HL-60/S4 (cell line): ENCODE measurements around the gene SNRPB2.

Experiments
- in situ Hi-C: fragments of 300-500 bp; cut with MboI; formaldehyde crosslinking; loops from 2 replicates; pipeline ENCODE4 v1.14.3; 2022; ENCODE audit warnings: low sequenced_read_pairs

Gene SNRPB2

GRCh38 chr20:16729080-16729479, 746 bp upstream of the SNRPB2 start:
- in situ Hi-C loops: no loop called here

DNA sequence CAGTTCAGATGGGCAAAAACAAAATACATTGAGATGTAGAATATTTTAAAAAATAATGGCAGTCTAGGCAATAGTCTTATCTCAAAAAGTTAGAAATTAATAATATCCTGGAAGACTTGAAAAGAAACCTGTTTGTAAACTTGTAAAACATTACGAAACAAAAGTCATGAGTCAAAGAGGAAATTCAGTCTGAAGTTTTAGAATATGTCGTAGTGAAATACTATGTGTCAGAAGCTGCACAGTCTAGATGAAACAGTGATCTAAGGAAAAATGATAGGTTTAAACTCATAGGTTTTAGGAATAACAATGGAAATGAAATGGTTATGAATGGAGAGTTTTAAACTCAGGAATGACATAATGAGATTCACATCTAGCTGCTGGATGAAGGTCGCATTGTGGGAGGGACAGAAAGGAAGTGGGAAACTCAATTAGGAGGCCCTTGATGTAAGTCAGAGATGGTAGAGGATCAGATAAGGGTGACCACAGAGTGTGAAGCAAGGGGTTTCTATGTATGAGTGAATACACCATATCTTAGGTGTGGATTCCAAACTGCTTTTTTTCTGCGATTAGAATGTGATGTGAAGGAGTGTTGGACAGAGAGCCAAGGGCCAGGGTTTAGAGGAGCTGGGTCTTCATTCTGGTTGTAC, 2.8 kb downstream of the SNRPB2 start:
- in situ Hi-C loops: no loop called here

GRCh38 chr20:16740365-16741072, 10.7 kb downstream of the SNRPB2 start:
- in situ Hi-C loops: no loop called here

DNA sequence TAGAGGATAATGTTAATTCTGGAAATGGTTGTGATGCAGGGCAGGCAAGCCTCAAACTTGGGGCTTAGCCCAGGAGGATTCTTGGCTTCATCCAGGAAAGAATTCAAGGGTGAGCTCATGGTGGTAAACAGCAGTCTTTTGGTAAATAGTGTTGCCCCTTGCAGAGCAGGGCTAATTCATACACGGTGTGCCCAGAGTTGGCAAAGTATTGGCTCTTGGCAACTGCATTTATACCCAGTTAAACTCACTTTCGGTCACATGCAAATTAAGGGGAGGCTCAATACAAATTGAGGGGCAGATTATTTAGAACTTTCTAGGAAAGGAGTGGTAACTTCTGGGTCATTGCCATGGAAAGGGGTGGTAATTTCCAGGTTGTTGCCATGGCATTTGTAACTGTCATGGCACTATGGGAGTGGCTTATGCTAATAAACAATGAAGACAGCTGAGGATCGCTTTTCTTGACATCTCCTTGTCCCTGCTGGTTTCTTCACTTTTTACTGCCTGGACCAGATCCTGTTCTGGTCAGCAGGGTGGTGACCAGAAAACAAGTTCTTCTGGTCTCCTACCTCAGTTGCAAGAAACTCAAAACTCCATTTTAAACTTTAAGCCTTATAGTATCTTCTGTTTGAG, 14.5 kb downstream of the SNRPB2 start:
- in situ Hi-C loops: no loop called here

- in situ Hi-C loops: no loop called here
These were observed 15.4 kb downstream of the SNRPB2 start for GRCh38 chr20:16745204-16745603.

GRCh38 chr20:16747291-16747811, 17.5 kb downstream of the SNRPB2 start:
- in situ Hi-C loops: no loop called here

DNA sequence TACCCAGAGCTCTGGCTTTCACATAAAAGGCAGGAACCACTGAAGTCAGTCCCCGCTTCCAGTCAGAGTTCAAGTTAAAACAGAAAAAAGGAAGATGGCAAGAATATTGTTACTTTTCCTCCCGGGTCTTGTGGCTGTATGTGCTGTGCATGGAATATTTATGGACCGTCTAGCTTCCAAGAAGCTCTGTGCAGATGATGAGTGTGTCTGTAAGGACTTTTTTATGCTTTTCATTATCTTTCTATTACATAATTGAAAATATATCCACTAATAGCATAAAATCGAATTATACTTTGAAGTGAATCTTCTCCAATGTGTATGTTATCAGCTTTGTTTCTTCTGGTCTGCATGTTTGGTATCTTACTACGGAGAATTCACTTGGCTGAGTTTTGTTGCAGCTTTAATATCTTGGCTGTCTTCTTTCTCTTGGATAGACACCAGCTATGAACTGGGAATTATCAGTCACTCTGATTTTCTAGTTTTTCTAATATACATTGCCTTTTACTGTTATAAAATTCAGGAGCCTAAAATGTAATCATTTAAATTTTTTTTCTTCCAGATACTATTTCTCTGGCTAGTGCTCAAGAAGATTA, 18.6 kb downstream of the SNRPB2 start, which contains the start of gene OTOR:
TSS of gene OTOR (plus strand) at position 51 of the 593 bp plus-strand sequence. CDS start at position 95, 44 bp downstream.
- in situ Hi-C loops: no loop called here

DNA sequence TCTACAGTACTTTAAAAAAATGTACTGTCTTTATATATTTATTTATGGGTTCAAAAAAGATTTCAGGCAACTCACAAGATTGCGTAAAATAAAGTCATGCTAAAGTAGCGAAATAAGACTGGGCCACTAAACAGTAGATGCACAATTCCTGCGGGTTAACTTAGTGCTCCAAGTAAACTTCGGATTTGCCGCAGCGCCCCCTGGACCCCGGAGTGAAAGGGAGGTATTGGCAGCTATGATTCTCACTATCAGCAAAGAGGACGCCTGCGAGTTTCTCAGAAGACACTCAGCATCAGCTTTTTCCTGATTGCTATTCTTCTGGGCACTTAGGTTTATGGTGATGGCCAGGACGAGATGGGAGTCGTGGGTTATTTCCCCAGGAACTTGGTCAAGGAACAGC, 19.7 kb downstream of the SNRPB2 start:
- in situ Hi-C loops: no loop called here

- in situ Hi-C loops: no loop called here
These were observed 22.3 kb downstream of the SNRPB2 start for GRCh38 chr20:16752082-16752481.

- in situ Hi-C loops: no loop called here
These were observed 23.1 kb downstream of the SNRPB2 start for GRCh38 chr20:16752901-16753300.

GRCh38 chr20:16758454-16759180, 28.8 kb downstream of the SNRPB2 start:
- in situ Hi-C loops: no loop called here

DNA sequence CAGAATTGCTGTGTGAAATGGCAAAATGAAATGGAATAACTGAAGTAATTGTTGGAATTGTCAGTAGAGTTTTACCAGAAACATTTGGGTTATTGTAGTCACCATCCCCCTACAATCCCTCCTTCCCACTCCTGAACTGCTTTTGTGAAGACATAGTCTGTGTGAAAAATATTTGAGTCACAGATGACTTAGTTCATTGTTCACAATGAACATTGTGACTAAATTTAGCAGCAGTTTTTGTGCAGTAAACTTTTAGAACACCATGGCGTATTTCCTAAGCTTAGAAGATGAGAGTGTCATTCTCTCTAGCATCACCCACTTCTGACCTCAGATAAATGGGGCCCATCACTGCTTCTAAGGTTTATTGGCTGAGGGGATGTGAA, 29.3 kb downstream of the SNRPB2 start:
- in situ Hi-C loops: no loop called here

DNA sequence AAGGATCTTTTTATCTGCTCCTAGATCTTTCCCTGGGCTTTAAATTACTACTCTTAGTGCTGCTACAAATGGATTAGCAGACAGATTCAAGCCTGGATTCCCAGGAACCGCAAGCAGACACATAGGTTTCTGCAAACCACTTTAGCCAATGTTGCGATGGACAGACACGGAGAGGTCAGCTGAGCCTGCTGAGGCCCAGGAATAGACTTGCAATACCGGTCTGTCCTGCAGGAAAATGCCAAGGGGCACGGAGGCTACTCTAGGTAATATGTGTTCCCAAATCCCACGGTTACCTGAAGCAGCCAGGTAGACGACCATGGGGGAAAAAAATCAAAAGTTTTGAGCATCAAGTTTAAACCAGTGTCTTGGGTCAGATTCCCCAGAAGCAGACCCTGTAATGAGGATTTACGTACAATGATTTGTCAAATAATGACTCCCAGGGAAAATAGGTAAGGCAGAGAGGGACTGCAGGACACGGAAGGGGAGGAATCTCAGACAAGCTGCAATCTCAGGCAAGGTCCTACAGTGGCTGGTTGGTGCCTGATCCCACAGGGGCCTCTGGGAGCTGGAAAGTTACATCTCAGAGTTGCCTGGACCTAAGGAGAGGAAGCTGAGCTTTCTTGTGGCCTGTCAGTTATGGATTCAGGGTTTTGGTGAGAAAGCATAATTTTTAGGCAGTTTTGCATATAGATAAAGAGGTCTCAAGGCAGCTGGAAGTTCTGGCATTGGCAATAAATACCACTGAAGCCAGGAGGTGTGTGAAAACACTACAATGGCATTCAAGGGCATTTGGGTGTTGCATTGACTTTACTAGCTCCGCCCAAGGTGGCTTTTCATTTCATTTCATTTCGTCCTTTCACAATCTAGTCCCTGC, 30.8 kb downstream of the SNRPB2 start:
- in situ Hi-C loops: no loop called here

DNA sequence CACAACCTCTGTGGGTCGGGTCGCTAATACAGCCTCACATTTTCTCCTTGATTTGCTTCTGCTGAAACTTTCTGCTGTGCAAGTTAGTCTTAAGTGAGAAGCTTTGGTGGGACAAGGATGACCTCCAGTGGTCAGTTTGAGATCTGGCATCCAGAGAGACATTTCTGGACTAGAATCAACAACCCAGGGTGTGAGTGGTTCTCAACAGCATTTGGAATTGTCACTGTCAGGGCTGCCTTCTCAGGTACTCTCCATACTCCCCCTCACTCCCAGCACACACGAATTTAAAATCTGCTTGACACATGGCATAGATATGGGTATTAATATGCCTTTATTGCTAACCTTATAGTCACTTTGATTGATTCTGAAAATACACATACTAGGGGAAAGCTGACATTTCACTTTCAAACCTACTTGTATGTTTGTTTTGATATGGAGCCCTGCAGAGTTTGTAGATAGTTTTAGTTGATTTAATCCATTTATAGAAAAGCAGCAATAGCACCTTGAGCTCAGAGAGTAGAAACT, 31.5 kb downstream of the SNRPB2 start:
- in situ Hi-C loops: no loop called here

- in situ Hi-C loops: no loop called here
These were observed 34.7 kb downstream of the SNRPB2 start for GRCh38 chr20:16764560-16764959.

- in situ Hi-C loops: no loop called here
These were observed 41.4 kb downstream of the SNRPB2 start for GRCh38 chr20:16771213-16771612.

DNA sequence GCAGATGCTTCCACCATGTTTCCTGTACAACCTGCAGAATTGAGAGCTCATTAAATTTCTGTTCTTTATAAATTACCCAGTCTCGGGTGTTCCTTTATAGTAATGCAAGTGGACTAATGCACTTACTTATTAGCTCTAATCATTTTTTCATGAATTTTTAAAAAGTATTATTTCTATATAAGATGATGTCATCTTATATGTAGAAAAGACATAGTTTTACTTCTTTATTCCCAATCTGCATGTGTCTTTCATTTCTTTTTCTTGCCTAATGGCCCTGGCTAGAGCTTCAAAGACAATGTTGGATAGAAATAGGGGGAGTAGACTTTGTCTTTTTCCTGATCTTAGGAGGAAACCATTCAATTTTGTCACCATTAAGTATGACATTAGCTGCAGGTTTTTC, 46.1 kb downstream of the SNRPB2 start:
- in situ Hi-C loops: no loop called here

DNA sequence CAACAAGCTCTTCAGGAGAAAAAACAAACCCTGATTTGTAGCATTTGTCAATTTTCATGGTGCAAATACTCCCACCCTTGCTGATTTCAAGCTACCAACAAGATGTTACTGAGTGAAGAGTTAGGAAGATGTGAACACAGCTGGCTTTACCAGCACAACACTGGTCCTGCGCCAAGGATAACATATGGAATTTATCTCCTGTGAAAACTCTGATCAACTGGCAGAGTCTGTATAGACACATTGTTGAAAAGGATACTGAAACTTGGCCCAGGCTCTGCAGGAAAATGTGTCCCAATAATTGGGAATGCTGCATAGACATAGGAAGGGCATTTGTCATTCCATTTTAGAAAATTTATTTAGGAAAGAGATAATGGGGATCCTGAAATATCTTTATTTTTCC, 47.3 kb downstream of the SNRPB2 start:
- in situ Hi-C loops: no loop called here

DNA sequence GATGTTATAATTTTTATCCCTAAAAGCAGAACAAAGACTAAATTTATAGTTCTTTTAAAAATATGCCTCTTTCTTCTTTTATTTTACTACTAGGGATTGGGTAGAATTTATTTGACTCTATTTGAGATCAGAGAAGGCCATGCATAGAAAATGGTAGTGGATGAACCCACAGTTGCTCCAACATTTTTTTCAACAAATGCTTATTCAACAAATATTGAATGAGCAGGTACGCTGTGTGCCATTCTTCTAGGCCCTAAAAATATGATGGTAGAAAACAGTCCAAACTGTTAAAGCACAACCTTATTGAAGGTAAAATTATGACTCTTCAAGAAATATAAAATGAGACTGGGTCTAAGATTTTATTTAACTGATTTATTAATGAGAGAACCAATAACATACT, 48.3 kb downstream of the SNRPB2 start:
- in situ Hi-C loops: no loop called here

DNA sequence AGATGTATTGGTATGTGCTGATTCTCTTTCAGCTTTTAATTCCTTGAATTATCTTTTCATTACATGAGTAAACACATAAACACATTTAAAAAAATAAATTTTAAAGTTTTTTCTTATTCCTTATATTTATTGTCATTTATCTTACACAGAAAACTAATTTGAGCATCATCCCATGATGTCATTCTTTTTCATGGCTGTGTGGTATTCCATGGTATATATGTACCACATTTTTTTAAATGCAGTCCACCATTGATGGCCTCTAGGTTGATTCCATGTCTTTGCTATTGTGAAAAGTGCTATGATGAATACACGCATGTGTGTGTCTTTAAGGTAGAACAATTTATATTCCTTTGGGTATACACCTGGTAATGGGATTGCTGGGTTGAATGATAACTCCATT, 51.7 kb downstream of the SNRPB2 start:
- in situ Hi-C loops: no loop called here
